Right lung (tissue), 5 donors: ENCODE data around the gene LACRT. TPM values are rescaled to one million over a fixed set of nuclear protein-coding genes. Genes with fewer than 3 reads are reported as not detected.

Source experiments
- DNase-seq, 2 donors: peaks; one replicate each; pipeline ENCODE4 v3.0.0-alpha.2; 2013
- polyA plus RNA-seq, 5 donors: library from polyadenylated mRNA; unstranded; fragments of 120-200 nt; gene quantifications; one replicate each; pipeline versions ENCODE4 v1.2.1 to v1.2.3, GENCODE V29; 2013; ENCODE audit warnings: inconsistent platforms in 1 of 5, low replicate concordance in 1 of 5; ENCODE audit not compliant: insufficient read length in 5 of 5, insufficient read depth in 1 of 5

Gene LACRT
- polyA plus RNA-seq, 5 donors: not detected

- no peak for DNase-seq
Observed at GRCh38 chr12:54602661-54603060, 32.0 kb downstream of the LACRT start.

- no peak for DNase-seq
Observed at GRCh38 chr12:54601841-54602240, 32.9 kb downstream of the LACRT start.

GRCh38 chr12:54598970-54599369 lies 35.7 kb downstream of the LACRT start:
- DNase-seq: no peak

GRCh38 chr12:54596526-54596946 lies 38.2 kb downstream of the LACRT start:
- DNase-seq: peak; percentile 33 to 58

- no peak for DNase-seq
Observed at GRCh38 chr12:54595471-54595870, 39.2 kb downstream of the LACRT start.

- no peak for DNase-seq
Observed at GRCh38 chr12:54593725-54594124, 41.0 kb downstream of the LACRT start.

GRCh38 chr12:54593135-54593534 lies 41.6 kb downstream of the LACRT start:
- DNase-seq: no peak

GRCh38 chr12:54592316-54592715 lies 42.4 kb downstream of the LACRT start:
- DNase-seq: no peak

- DNase-seq: no peak
Observed at GRCh38 chr12:54590978-54591591, 43.6 kb downstream of the LACRT start.

GRCh38 chr12:54589964-54590363 lies 44.7 kb downstream of the LACRT start:
- no peak for DNase-seq

GRCh38 chr12:54588890-54589267 lies 45.8 kb downstream of the LACRT start:
- DNase-seq: no peak

- DNase-seq: no peak
Observed at GRCh38 chr12:54588110-54588889, 46.4 kb downstream of the LACRT start, which contains the start of gene PPP1R1A. Gene PPP1R1A (minus strand): TSS chr12:54588659. CDS start chr12:54588488, 171 bp downstream.

GRCh38 chr12:54587315-54587873 lies 47.3 kb downstream of the LACRT start:
- no peak for DNase-seq

GRCh38 chr12:54586620-54587019 lies 48.1 kb downstream of the LACRT start:
- no peak for DNase-seq

- no peak for DNase-seq
Observed at GRCh38 chr12:54585243-54585642, 49.5 kb downstream of the LACRT start.

- no peak for DNase-seq
Observed at GRCh38 chr12:54584128-54584527, 50.6 kb downstream of the LACRT start.

GRCh38 chr12:54583726-54584125 lies 51.0 kb downstream of the LACRT start:
- no peak for DNase-seq

- DNase-seq: no peak
Observed at GRCh38 chr12:54581412-54581811, 53.3 kb downstream of the LACRT start.

Other genes starting within 250 kb of the LACRT start
- 10 to 100 TPM; 58.0 to 62.7 (median 62.3) TPM for gene ITGA5, start 215.6 kb downstream of the LACRT start, polyA plus RNA-seq
- gene GTSF1, start 161.3 kb downstream of the LACRT start, polyA plus RNA-seq: under 1 TPM in 3 of 5 donors, not detected in 2; 0.13 to 0.24 (median 0.15) TPM
- gene NCKAP1L, start 137.1 kb downstream of the LACRT start, polyA plus RNA-seq: 1 to 10 TPM; 5.4 to 7.3 (median 6.6) TPM
- gene PDE1B, start 85.3 kb downstream of the LACRT start, polyA plus RNA-seq: 1 to 10 TPM; 2.4 to 4.4 (median 4.0) TPM
- gene PPP1R1A, start 46.2 kb downstream of the LACRT start, polyA plus RNA-seq: 1 to 10 TPM; 2.3 to 6.9 (median 3.0) TPM
- not detected for gene DCD, start 13.5 kb upstream of the LACRT start, polyA plus RNA-seq
- gene MUCL1, start 219.6 kb upstream of the LACRT start, polyA plus RNA-seq: not detected